GM18505 (cell line): ENCODE data around the gene GALNT14.

Experiments used
- ATAC-seq: cut with Tn5 transposase; IDR thresholded peaks from one replicate; pipeline ENCODE4 v1.9.1; 2021; ENCODE audit not compliant: unreplicated experiment
- POLR2A ChIP-seq: IDR thresholded peaks from 4 replicates; pipeline ENCODE4 v1.6.1; 2011; ENCODE audit warnings: borderline replicate concordance; ENCODE audit not compliant: insufficient read depth, insufficient read length; ENCODE audit errors: extremely low read depth

Gene GALNT14

GRCh38 chr2:31016648-31017047 is 121.6 kb downstream of the GALNT14 start:
- ATAC-seq, result no peak

GRCh38 chr2:31014516-31014915 is 123.7 kb downstream of the GALNT14 start:
- TF ChIP-seq POLR2A, result no peak
- ATAC-seq, result no peak

More at GRCh38 chr2:31016648-31017047, 121.6 kb downstream of the GALNT14 start:
- no peak for TF ChIP-seq POLR2A

GRCh38 chr2:31013301-31013700 is 124.9 kb downstream of the GALNT14 start:
- ATAC-seq, result no peak
- no peak for TF ChIP-seq POLR2A

DNA sequence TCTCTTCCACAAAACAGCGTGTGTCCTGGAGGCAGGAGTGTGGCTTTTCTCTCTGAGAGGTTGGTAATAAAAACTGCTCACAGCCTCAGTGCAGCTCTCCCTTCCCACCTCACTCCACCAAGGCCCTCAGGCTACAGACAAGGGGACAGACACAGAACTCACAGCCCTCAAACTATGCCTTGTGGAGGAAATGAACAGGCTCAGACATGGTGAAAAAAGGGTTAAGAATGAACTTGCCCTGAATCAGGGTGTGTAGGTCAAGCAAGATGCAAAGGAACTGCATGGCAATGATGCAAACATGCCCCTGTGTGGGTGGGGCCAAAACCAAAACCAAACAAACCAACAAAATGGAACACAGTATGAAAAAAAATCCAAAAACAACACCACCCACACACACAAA is 125.8 kb downstream of the GALNT14 start:
- no peak for ATAC-seq
- no peak for TF ChIP-seq POLR2A

DNA sequence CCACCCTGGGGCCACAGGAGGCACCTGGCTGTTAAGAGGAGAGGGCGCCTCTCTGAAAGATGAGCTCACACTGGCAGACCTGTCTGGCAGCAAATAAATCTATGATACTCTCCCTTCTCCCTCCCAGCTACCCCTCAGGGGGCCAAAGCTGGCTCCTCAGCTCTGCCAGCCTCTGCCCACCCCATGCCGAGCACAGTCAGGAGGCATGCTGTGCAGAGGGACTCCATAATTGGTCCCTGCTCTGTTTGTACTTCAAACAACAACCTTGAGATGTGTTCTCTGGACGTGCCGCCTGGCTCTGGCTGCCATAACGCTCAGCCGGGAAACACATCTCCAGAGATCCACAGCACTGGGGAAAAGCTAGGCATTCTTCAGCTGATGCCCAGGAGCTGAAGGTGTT is 126.7 kb downstream of the GALNT14 start:
- no peak for ATAC-seq
- no peak for TF ChIP-seq POLR2A

DNA sequence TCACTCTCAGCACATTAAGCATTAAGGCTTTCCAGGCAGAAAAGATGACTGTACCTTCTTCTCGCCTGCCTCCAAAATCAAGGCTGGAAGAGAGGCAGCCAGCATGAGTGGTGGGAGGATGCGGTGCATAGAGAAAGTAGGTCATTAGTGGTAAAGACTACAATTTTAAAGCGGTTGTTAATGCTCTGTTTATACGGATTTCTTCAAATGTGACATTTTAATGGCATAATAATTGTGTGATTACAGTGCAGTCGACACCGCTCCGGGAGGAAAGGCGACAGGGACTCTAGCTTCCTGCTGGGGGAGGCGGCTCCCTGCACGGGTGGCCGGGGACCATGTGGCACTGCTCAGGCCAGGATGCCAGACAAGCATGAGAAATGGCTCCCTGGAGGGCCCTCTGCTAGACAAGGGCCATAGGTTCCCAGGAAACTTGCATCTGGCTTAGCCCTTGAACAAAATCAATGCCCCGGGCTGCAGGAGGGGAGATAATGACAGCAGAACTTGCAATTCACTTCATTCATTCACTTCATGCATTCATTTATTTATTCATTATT is 129.6 kb downstream of the GALNT14 start:
- no peak for ATAC-seq
- no peak for TF ChIP-seq POLR2A

- ATAC-seq, result no peak
- no peak for TF ChIP-seq POLR2A
Observed at GRCh38 chr2:31004257-31004656, 134.0 kb downstream of the GALNT14 start.

DNA sequence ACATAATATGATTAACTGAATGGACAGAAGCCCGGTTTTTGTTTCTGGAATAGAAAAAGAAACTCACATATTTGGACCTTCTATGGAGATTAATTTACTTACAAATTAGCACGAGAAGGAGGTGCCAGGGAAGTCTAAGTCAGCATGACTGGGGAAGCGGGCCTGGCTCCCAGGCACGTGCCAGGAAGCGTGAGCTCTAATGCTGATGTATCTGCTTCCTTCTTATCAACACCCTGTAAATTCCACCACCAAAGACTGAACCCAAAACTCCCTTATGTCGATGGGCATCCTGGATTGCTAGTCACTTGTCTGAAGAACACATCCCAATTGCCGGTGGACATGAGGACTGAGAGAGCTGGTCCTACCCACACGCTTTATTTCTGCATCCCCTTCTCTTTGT is 134.5 kb downstream of the GALNT14 start:
- no peak for TF ChIP-seq POLR2A
- no peak for ATAC-seq

DNA sequence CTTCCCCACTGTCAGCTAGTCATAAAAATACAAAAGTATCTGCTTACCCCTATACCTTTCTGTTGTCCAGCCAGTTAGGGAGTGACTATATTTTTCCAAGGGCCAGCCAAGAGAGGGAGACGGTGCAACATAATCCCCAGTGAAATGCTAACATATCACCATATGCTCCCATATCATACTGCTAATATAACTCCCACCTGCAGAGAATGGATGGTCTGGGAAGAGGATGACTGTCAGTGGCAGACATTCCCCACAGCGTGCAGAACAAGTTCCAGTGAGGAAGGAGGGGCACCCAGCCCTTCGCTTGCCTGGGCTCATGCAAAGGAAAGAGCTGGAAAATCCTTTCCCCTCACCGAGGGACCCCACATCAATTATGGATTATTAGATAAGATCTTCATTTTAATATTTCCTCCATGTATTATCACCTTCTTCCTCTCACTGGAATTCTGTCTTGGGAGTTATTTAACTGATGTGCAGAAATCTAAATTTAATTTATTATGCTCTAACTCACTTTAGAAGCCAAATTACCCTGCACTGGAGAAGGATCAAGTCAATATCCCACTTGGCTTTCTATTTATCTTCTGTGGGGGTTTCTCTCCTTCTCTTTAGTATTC is 135.6 kb downstream of the GALNT14 start:
- no peak for ATAC-seq

DNA sequence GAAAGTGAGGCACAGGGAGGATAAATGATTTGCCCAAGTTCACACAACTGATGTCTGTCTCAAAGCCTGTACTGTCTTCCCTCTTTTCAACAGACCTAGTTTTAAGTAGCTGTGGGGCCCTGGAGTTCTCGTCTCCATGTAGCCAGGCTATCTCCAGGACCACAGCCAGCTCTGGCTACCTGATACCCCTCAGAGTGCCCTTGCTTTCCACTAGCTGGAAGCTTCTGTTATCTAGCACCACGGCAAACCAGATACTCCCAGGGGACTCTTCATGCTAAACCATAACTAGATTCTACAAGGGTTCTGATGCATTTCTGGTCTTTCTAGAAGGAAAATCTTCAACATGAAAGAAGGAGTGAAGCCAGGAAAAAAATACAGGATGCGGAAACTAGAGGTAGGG is 137.3 kb downstream of the GALNT14 start:
- no peak for ATAC-seq
- TF ChIP-seq POLR2A, result no peak

More for the DNA sequence above, 135.6 kb downstream of the GALNT14 start:
- no peak for TF ChIP-seq POLR2A

GRCh38 chr2:30998672-30999071 is 139.6 kb downstream of the GALNT14 start:
- ATAC-seq, result no peak
- no peak for TF ChIP-seq POLR2A

DNA sequence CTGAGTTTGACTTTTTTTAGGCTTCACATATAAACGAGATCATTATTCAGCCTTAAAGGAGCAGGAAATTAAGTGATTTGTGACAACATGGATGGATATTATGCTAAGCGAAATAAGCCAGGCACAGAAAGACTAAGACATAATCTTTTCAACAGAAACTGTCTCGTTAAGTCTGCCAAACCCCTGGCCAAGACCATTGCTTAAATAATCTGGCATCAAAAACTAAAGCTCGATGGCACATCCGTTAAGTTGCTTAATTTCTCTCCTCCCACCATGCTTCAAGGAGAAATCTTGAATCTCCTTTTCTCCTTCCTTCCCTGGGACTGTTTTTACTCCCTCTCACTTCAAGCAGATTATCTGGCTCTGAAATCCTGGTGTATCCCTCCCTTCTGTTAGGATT is 140.3 kb downstream of the GALNT14 start:
- no peak for TF ChIP-seq POLR2A
- no peak for ATAC-seq

GRCh38 chr2:30994227-30995056 is 143.8 kb downstream of the GALNT14 start:
- ATAC-seq, result no peak
- no peak for TF ChIP-seq POLR2A

DNA sequence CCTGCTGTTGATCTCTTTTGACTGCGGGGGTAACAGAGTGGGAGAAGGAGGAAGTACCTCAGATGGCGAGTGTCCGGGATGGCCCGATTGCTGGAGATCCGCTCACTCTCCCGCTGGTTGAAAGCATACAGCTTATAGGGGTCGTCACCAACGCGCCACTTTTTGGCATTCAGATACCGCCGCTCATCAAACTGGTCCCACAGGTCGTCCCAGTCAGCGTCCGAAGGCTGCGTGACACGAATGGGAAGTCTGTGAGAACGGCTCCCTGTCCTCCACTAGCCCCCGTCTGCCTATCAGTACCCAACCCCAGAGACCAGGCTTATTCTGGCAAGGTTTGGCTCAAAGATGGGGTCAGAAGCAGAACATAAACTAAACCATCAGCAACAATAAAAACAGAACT is 145.5 kb downstream of the GALNT14 start:
- no peak for ATAC-seq
- no peak for TF ChIP-seq POLR2A
